Caco-2 (cell line): Measurements from ENCODE around the gene REG3A. TPM values are rescaled to one million over a fixed set of nuclear protein-coding genes. Genes with fewer than 3 reads are reported as not detected.

Experiments used
- BruUV-seq: library from RNA; stranded (reverse); fragments of 400-500 nt; replicated peaks from 2 replicates; lab custom pipeline; 2021; lab: Mats Ljungman, UMichigan
- CTCF ChIA-PET: fragments of 300-600 bp; sonication (Branson Sonifier 250); formaldehyde crosslinking; loops from one replicate; lab custom pipeline; 2022; ENCODE audit warnings: antibody characterized with exemption; lab: Charles Lee
- POLR2A ChIA-PET: fragments of 300-600 bp; sonication (Branson Sonifier 250); formaldehyde crosslinking; loops from one replicate; lab custom pipeline; 2022; ENCODE audit warnings: antibody characterized with exemption; lab: Charles Lee
- DNase-seq, 2 experiments: peaks; one replicate each; pipeline versions ENCODE4 v3.0.0 to v3.0.0-alpha.2; 2020 to 2022
- H3K27me3 ChIP-seq: replicated peaks from 2 replicates; pipeline ENCODE4 v1.6.0; 2011; ENCODE audit warnings: low read length; ENCODE audit not compliant: control insufficient read depth, insufficient read depth
- H3K36me3 ChIP-seq: 2 replicates; pipeline ENCODE4 v1.5.1; 2011; ENCODE audit warnings: low read length; ENCODE audit not compliant: control insufficient read depth, insufficient read depth
- H3K4me1 ChIP-seq: fragments of 250-450 bp; sonication (Bioruptor Pico); 2 replicates; pipeline ENCODE4 v1.5.1; 2020; ENCODE audit warnings: mild to moderate bottlenecking
- H3K4me3 ChIP-seq: 2 replicates; pipeline ENCODE4 v1.5.1; 2011; ENCODE audit warnings: low read depth, mild to moderate bottlenecking, control low read depth, low read length
- H3K9me3 ChIP-seq: fragments of 250-450 bp; sonication (Bioruptor Pico); 2 replicates; pipeline ENCODE4 v1.5.1; 2020; ENCODE audit warnings: mild to moderate bottlenecking, moderate library complexity
- H3K27ac Mint-ChIP-seq: one replicate; pipeline ENCODE4 v1.8.0; 2022; ENCODE audit warnings: mixed read lengths; ENCODE audit not compliant: unreplicated experiment
- H3K27me3 Mint-ChIP-seq: one replicate; pipeline ENCODE4 v1.8.0; 2022; ENCODE audit warnings: mixed read lengths; ENCODE audit not compliant: insufficient read depth, unreplicated experiment
- H3K36me3 Mint-ChIP-seq: one replicate; pipeline ENCODE4 v1.8.0; 2022; ENCODE audit warnings: mild to moderate bottlenecking, mixed read lengths; ENCODE audit not compliant: insufficient read depth, unreplicated experiment
- H3K4me1 Mint-ChIP-seq: one replicate; pipeline ENCODE4 v1.8.0; 2022; ENCODE audit warnings: low read depth, mixed read lengths; ENCODE audit not compliant: unreplicated experiment
- H3K4me3 Mint-ChIP-seq: one replicate; pipeline ENCODE4 v1.8.0; 2022; ENCODE audit warnings: mild to moderate bottlenecking, moderate library complexity, mixed read lengths; ENCODE audit not compliant: unreplicated experiment
- H3K9me3 Mint-ChIP-seq: one replicate; pipeline ENCODE4 v1.8.0; 2022; ENCODE audit warnings: mixed read lengths; ENCODE audit not compliant: unreplicated experiment
- intact Hi-C: fragments of 100-400 bp; cut with micrococcal nuclease; formaldehyde crosslinking; loops from one replicate; pipeline ENCODE4 v1.10.0; 2022; ENCODE audit not compliant: unreplicated experiment
- total RNA-seq: library from RNA; stranded (reverse); gene quantifications from 2 replicates; pipeline ENCODE4 v1.2.3, GENCODE V29; 2022
- TF ChIP-seq, protein P1 (sequence below), 2 experiments: fragments of 200-600 bp in 1 of 2; IDR thresholded peaks; 1 replicate in 1 of 2; 2 replicates in 1 of 2; pipeline versions ENCODE4 v1.5.1 to v1.8.0; 2011 to 2022; ENCODE audit warnings: antibody characterized with exemption in 1 of 2, control low read depth in 1 of 2, inconsistent platforms in 1 of 2, low read depth in 1 of 2, low read length in 1 of 2, mild to moderate bottlenecking in 1 of 2, moderate library complexity in 1 of 2; ENCODE audit not compliant: insufficient read depth in 1 of 2, severe bottlenecking in 1 of 2, unreplicated experiment in 1 of 2

REG3A gene
- total RNA-seq, 1 experiment from 2014 or later = 0.45 TPM

DNA sequence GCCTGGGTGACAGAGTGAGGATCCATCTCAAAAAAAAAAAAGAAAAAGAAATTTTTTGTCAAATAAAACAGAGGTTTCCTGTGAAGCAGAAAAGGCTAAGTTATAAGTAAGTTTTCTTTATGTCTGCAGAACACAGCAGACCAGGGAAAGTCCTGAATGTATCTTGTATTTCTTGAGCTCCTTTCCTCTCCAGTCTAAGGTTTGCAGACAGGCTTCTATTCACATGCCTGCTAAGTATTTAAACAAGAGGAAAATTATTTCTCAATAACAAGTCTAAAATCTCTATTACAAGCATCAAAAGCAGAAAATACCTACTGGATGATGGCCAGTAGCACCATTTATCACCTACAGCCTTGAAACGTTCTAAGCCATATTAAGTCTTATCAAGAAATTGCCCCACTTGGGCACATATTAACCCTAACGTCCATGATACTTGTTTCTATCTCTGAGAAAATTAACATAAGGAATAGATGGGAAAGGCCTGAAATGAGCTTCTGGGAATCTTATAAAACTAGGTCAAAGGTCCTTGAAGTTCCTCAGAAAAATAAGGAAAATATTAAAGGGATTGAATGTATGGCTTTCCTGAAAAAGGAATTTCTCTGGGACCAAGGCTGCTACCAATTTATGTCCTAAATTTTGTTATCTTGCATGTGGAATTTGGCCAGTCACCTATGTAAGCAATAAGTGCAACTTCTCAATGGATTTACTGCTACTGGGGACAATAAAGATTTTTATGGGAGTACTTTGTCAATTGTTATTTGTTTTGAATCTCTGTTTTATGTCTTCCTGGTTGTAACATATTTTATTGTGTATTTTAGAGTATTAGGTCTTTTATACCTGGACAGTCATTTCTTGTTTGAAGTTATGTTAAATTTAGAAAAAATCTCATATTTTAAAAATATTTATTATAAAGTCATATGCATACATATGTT is 42.3 kb downstream of the REG3A start:
- H3K27ac Mint-ChIP-seq = no peak overlapping the region
- intact Hi-C loops = no loop called here
- DNase-seq = no peak
- no peak overlapping the region for H3K4me3 ChIP-seq
- H3K9me3 Mint-ChIP-seq = no peaks in the 10 kb centered on the region
- no peaks in the 10 kb centered on the region for H3K9me3 ChIP-seq
- H3K27me3 ChIP-seq = no peaks in the 10 kb centered on the region
- no TSS peak for BruUV-seq
- ChIA-PET CTCF (no interaction called here), POLR2A (no interaction called here)
- TF ChIP-seq, protein P1, sequence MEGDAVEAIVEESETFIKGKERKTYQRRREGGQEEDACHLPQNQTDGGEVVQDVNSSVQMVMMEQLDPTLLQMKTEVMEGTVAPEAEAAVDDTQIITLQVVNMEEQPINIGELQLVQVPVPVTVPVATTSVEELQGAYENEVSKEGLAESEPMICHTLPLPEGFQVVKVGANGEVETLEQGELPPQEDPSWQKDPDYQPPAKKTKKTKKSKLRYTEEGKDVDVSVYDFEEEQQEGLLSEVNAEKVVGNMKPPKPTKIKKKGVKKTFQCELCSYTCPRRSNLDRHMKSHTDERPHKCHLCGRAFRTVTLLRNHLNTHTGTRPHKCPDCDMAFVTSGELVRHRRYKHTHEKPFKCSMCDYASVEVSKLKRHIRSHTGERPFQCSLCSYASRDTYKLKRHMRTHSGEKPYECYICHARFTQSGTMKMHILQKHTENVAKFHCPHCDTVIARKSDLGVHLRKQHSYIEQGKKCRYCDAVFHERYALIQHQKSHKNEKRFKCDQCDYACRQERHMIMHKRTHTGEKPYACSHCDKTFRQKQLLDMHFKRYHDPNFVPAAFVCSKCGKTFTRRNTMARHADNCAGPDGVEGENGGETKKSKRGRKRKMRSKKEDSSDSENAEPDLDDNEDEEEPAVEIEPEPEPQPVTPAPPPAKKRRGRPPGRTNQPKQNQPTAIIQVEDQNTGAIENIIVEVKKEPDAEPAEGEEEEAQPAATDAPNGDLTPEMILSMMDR (IDR thresholded peaks at IDR 0.05; ENCODE audit: insufficient read depth in 1 of 2, low read depth in 1 of 2, low read length in 1 of 2, severe bottlenecking in 1 of 2, unreplicated experiment in 1 of 2) = no peak
- H3K36me3 Mint-ChIP-seq = no peaks in the 10 kb centered on the region
- H3K36me3 ChIP-seq = no peaks in the 10 kb centered on the region
- no peaks in the 10 kb centered on the region for H3K27me3 Mint-ChIP-seq
- no peaks in the 10 kb centered on the region; the same call in 1 of the 2 replicates for H3K4me1 ChIP-seq
- no peaks in the 10 kb centered on the region for H3K4me1 Mint-ChIP-seq
- no peak overlapping the region for H3K4me3 Mint-ChIP-seq

GRCh38 chr2:79114797-79115494 is 44.6 kb downstream of the REG3A start:
- Mint-ChIP-seq H3K27ac (no peak overlapping the region), H3K27me3 (no peaks in the 10 kb centered on the region), H3K36me3 (no peaks in the 10 kb centered on the region), H3K9me3 (no peaks in the 10 kb centered on the region), H3K4me3 (no peak overlapping the region), H3K4me1 (no peaks in the 10 kb centered on the region)
- ChIA-PET POLR2A (no interaction called here), CTCF (no interaction called here)
- TF ChIP-seq, protein P1 (IDR thresholded peaks at IDR 0.05; ENCODE audit: insufficient read depth in 1 of 2, low read depth in 1 of 2, low read length in 1 of 2, severe bottlenecking in 1 of 2, unreplicated experiment in 1 of 2) = no peak
- Histone ChIP-seq H3K27me3 (no peaks in the 10 kb centered on the region), H3K4me3 (no peak overlapping the region), H3K9me3 (no peaks in the 10 kb centered on the region), H3K4me1 (peaks cover 4% of the 10 kb centered on the region; the same call in 1 of the 2 replicates), H3K36me3 (no peaks in the 10 kb centered on the region)
- no peak for DNase-seq
- no TSS peak for BruUV-seq
- intact Hi-C loops = no loop called here

DNA sequence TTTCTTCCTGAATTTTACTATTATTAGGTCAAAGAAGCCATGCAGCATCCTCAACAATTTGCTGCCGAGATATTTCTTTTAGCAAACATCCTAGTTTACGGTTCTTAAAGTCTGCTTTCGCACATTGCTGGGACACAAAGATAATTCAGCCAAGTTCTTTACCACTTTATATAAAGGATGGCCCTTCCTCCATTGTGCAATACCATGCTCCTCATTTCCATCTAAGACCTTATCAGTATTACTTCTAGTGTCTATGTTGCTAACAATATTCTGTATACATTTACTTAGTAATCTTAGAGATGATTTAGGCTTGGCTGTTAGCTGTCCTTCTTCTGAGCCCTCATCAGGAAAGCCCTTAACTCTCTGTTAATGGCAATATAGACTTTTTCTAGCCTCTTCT is 47.3 kb downstream of the REG3A start:
- Histone ChIP-seq H3K36me3 (no peaks in the 10 kb centered on the region), H3K4me1 (peaks cover 4% of the 10 kb centered on the region; the same call in 1 of the 2 replicates), H3K9me3 (no peaks in the 10 kb centered on the region), H3K4me3 (no peak overlapping the region), H3K27me3 (no peaks in the 10 kb centered on the region)
- Mint-ChIP-seq H3K4me3 (no peak overlapping the region), H3K36me3 (no peaks in the 10 kb centered on the region), H3K9me3 (no peaks in the 10 kb centered on the region), H3K4me1 (no peaks in the 10 kb centered on the region), H3K27me3 (no peaks in the 10 kb centered on the region), H3K27ac (no peak overlapping the region)
- CTCF ChIA-PET = no interaction called here
- DNase-seq = no peak
- TF ChIP-seq, protein P1 (IDR thresholded peaks at IDR 0.05; ENCODE audit: insufficient read depth in 1 of 2, low read depth in 1 of 2, low read length in 1 of 2, severe bottlenecking in 1 of 2, unreplicated experiment in 1 of 2) = no peak
- BruUV-seq = no TSS peak
- intact Hi-C loops = no loop called here
- POLR2A ChIA-PET = no interaction called here
